HG03196 (cell line): ENCODE data around the gene STXBP6.
"Not testable (repeated sequence)": the region's sequence is repeated elsewhere in the genome, so short reads cannot be mapped to it uniquely, and the experiment has no call there.

Source experiments
- ATAC-seq: cut with Tn5 transposase; IDR thresholded peaks from one replicate; pipeline ENCODE4 v1.9.1; 2021; ENCODE audit not compliant: unreplicated experiment

STXBP6 gene

DNA sequence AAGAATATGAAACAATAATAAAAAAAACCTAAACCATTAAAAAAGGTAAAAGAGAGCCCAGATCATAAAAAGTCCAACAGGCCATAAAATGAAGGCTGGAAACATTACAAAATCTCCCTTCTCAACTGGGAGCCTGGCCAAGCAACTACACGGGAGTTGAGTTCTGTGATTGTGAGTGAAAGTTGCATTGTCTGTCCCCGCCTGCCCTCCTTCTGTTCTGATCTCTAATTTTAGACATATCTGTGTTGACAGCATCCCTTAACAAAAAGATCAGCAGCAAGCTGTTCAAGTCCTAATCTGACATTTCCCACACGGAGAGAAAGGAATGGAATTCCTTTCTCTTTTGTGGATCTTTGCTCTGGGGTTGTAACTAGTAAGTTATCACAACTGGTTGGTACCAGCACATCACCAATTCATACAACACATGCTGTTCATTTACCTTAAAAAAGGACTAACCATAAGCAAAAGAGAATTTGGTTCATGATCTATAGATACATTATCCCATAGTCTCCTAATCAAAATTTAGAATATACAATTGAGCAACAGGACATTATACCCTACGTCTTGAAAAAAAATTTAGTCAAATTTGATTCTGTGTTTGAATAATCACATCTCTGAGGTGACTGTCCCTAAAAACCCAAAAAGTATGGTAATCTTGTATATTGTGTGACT, 210.9 kb downstream of the STXBP6 start:
- ATAC-seq: no peak

DNA sequence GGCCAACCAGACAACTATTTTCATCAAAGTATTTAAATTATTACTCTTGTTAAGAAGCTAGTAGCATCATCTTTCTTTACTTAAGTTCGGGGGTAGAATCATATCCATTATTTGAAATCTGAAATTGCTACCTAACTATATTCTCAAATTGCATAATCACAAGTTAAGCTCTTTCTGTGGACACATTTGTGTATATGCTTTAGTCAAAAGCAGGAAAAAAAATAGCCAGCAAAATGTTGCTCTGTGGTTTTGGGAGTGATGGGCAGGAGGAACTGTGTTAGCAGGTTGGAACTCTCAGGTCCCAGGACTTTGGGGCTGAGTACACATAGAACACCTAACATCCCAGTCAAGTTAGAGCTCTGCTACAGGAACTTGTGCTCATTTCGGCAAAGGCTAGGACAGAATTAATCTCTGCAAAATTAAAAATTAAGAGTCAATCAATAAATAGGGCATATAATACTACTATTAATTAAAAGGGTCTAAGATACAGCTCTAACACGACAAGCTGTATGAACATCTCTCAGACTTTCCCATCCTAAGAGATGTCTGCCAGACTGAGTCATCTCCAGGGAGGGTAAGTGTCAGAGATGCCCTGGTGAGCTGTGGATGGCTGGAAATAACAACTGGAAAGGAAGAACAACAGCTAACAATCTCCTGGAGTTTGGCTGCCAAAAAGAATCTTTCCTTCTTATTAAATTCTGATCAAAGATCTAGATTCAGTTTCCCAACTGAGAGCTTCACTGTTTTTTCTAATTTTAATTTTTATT, 212.5 kb downstream of the STXBP6 start:
- no peak for ATAC-seq

DNA sequence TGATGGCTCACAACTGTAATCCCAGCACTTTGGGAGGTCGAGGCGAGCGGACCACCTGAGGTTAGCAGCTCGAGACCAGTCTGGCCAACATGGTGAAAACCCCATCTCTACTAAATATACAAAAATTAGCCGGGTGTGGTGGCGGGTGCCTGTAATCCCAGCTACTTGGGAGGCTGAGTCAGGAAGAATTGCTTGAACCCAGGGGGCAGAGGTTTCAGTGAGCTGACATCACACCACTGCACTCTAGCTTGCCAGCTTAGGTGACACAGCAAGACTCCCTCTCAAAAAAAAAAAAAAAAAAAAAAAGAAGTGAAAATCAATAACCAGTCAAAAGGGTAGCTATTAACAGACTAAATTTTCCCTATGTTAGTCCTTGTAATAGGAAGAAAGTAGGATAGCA, 213.6 kb downstream of the STXBP6 start:
- ATAC-seq: not testable (repeated sequence)

DNA sequence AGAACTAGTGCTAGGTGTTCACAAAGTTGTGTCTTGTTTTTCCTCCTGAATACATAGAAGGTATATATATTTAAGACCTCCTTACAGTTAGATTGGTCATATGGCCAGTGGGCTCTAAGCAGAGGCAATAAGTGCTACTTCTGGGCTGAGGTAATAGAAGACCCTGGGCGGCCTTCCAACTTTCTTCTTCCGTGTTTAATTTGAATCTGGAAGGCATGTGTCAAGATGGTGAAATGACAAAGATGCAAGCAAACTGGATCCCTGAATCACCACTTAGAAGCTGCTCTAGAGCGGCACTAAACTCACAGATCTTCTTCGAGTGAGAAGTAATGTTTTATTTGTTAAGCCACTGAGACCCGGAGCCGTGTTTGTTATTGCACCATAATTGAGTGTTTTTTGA, 215.0 kb downstream of the STXBP6 start:
- ATAC-seq: no peak

DNA sequence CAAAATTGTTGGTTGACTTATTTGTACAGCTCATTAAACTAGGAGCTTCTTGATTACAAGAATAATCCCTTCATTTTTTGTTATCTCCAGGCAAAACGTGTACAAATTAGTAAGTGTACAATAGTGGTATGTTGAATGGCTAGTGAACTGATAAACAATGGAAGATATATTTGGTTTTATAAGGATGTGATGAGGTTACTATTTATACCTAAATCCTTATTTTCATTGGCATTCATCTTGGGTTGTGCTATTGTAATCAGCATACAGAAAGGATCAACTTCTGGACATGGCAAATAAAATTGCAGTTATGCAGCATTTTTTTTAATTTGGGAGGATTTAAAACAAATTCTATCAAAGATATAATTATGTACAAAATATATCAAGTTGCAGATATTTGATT, 216.6 kb downstream of the STXBP6 start:
- ATAC-seq: no peak

DNA sequence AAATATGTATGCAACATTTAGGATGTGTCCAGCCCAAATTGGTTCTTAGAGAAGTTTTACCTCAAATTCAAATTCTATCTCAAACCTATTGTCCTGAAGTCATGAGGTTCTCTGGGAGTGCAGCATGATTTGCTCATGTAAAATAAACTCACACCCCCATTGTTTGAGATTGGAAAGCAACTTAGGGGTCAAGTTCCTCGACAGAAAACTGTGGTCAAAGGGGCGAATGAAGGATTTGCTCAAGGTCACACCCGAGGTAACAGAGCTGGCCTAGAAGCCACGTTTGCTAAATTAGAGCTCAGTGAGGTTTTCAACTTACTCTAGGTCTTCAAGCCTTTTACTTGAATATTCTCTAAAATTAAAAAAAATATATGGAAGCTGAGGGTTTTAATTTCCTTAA, 218.3 kb downstream of the STXBP6 start:
- no peak for ATAC-seq

DNA sequence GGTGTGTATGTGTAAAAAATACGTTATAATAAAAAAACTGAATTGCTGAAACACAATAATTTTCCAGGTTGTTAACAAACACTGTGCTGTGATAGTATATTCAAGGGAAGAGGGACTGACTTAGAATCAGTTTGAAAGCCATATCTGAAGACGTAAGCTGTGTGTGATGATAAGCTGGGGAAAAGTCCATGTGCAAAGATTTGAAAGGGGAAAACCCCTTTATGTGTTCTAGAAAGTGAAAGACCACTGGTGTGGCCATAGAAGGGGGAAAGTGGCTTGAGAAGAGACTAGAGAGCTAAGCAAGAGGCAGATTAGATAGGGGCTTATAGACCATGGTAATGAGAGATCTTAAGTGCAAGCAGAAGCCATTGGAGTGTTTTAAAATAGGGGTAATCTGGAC, 220.1 kb downstream of the STXBP6 start:
- no peak for ATAC-seq

DNA sequence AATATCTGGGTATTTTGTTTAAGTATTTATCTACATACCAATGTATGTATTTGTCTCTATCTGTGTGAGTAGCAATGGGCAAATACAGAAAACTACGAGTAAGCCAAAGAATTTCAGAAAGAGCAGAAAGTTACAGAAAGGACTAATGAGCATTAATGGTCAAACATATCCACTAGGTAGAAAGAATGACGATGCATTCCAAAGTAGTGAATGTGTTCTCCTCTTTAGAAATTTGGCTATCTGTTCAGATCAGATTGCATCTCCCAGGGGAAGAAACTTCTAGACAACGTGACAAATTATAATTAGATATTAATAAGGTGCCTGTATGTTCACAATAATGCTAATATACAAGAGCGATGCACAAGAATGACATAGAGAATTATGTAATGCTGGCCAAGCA, 221.5 kb downstream of the STXBP6 start:
- no peak for ATAC-seq

DNA sequence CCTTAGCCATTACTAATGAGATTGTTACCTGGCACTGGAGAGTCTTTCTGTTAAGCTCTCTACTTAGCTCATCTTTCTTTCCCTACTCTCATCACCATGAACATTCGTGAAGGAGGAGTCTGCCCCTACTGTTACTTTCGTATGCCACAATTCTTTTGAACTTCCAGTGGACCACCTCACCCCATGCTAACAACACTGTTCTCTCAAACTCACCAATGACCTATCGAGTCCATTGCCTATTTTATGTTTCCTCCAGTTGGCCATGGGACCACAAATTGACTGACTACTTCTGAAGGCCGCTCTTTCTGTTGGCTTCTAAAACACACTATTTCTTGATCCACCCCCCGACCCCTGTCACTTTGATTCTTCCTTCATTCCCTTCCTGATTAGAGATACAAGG, 223.6 kb downstream of the STXBP6 start:
- ATAC-seq: no peak

DNA sequence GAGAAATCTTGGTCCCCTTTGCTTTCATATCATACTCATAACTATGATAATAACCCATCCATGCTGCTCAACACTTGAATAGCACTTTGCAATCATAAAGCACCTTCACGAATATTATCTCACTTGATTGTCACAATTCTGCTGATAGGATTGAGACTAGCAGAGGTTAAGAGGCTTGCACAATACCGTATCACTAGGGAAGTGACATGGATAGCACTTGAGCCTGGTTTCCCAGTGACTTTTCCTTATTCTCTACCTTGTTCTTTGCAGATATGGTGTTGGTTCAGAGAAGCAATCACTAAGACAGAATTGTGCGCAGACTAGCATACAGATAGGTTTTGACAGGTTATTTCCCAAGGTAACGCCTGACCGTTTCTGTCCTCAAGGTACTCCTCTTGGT, 229.3 kb downstream of the STXBP6 start:
- no peak for ATAC-seq

DNA sequence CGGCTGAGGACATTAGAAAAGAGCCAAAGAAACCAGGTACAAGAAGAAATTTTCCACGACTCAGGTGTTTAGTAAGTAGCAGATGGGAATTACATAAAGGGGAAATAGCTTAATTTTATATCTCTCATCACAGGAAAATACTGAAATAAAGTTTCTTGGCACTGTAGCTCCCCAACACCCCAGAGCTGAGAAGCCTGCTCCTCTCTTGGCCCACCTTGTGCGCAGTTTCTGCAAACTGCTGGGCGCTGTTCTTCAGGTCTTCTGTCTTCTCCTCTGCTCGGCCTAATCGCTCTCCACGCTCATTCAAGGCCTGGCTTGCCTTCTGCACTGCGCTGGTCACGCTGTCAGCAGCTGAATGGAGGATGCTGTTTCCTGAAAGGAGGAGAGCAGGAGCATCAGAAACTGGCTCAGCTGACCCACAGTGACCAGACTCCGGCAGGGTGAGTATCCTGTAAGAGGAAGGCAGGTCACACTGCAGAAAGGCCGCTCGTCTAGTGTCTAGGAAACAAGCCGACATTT, 231.1 kb downstream of the STXBP6 start:
- ATAC-seq: no peak

DNA sequence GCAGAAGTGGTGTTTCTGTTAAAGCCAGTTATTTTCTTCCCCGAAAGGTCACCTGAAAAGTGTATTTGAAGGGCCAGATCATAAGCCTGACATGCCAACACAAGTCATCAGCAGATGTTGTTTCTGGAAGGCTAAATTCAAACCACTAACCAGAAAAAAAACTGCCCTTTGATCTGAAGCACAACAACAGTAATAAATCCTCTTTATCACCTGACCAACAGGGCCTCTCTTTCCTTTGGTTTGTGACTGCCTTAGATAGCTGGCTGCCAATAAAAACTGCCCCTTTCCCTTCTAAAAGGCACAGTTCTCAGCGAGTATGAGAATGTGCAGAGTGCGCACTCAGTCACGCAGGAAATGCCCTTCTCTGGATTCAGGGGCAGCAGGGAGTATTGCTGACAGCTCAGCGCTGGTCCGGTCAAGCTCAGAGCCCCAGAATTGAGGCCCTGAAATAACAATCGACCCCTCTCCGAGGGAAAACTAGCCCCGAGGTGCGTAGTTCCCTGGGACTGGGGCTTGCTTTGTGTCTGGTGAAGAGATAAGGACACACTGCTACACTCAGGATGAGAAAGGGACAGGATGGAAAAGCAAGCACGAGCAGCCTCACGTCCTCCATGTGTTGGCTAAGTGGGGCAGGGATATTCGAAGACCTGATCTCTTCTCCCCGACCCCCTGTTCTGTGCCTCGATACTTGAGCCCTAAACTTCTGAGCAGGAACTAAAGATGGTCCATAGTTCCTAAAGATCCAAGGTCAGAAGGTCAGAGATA, 231.7 kb downstream of the STXBP6 start:
- ATAC-seq: no peak

DNA sequence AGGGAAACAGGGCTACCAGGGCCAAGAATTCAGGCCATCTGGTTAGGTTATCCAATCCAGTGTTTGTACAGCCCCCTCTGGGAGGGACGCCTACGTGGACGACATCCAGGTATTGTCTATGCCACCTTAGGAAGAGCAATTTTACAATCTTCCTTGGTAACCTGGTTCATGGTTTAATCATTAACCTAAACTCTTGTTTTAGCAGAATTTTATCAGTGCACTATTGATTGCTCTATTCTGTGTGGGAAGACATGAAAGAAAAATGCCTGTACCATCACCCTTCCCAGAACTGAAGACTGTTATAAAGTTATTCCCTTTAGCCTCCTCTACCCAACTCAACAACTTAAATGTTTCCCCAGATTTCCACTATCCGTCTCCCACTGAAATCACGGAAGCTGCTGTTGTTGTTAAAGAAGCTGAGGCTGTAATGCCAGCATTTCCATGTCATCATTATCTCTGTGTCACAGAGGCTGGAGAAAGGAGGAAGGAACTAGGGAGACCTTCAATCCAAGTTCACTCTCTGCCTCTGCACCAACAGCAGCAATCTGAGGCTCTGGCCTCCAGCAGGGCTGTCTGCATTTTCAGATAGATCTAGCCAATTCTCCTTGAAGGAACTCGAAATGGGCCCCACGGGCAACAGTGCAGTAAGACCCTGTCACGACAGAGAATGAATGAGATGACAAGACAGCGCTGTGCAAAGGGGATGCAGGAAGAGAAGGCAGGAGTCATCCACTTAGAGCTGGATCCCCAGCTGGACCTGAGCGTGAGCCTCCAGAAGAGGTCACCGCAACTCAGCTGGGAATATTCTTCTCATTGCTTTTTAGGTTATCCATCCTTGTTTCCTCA, 232.5 kb downstream of the STXBP6 start:
- ATAC-seq: no peak

DNA sequence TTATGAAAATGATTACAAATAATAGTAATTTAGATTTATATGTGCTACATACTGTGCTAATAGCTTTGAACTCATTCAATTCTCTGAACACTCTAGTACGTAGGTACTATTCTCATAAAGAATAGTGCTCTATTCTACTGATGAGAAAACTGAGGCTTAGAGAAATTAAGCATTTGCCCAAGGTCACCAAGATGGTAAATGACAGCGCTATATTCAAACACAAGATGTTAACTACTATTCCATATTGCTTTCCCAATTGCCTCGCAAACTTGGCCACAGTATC, 233.1 kb downstream of the STXBP6 start:
- no peak for ATAC-seq

DNA sequence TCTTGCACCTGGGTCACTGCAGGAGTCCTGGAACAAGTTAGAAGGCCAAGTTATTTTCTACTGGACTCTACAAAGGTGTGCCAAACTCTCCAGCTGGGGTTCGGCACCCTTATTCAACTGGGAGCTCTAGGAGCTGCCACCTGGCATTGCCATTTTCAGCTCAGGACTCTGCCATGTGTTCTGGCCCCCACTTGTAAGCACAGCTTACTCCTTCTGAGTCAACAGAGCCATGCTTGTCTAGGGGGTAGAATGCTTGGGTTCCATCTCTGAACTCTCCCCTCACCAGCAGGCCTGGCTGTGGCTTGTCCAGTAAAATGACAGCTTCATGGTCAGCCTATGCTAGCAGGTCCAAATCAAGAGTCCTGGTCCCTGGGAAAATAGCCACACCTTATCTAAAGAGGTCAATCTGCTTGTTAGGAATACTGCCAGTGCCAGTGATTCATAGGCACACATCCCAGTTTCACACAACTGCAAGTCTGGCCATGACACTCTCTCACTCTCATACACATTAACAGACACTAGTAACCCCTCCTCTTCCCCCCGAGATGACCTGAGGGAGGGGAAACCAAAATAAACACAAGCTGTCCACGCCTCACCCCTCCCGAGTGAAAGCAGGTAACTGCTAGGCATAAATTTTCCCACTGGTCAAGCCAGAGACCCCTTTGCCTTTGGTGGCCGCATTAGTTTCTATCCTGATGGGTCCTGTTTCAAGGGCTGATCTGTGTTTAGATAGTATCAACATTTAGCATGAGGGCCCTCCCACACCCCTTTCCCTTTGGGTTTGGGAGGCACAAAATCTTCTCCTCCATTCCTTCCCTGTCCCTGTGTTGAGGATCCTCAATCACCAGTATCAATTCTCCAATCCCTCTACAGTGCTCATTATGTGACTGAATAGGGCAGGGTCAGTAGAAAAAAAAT, 233.7 kb downstream of the STXBP6 start:
- no peak for ATAC-seq

DNA sequence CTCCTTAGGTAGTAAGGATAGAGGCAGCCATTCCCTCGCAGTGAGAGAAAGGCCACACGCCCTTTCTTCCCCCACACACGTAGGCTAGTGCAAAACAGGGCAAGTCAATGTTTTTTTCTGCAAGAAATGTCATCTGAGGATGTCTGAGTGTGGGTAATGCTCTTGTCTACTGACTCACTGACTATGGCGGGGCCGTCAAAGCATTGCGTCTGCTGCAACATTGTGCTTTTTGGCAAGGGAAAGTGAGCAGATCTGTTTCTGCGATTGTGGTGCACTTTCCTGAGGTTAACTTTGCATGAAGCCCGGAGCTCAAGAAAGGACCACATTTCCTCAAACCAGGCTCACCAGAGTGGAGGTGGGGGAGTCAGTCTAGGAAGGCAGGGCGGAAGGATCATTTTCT, 234.4 kb downstream of the STXBP6 start:
- no peak for ATAC-seq

DNA sequence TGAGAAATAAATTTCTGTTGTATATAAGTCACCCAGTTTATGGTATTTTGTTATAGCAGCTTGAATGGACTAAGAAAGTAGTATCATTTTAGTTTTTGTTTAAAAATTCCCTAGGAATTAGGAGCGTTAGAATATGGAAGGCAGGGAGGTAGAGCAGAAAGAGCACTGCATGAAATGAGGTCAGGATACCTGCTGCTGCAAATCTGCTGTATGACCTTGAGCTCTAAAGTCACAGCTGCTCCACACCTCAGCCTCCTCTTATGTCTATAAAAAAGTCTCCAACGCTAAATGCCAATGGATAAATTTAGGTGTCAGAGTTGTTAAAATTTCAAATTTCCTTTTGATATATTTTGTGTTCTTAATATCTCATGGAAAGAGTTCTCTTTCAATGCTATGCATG, 235.0 kb downstream of the STXBP6 start:
- no peak for ATAC-seq

DNA sequence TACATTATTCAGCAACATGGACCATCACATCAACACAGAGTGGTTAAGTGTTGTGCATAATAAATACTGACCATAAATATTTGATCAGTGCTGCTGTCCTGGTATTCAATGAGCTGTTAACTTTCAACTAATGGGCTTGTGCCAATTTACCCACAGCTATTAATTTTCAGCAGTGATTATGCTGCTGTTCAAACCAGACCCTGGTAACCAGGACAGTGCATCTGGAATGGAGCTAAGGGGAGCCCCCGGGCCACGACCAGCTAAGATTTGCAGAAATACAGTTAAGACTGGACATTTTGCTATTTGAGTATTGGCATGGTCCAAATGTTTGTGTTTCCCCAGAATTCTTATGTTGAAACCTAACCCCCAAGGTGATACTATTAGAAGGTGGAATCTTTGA, 235.6 kb downstream of the STXBP6 start:
- ATAC-seq: no peak

DNA sequence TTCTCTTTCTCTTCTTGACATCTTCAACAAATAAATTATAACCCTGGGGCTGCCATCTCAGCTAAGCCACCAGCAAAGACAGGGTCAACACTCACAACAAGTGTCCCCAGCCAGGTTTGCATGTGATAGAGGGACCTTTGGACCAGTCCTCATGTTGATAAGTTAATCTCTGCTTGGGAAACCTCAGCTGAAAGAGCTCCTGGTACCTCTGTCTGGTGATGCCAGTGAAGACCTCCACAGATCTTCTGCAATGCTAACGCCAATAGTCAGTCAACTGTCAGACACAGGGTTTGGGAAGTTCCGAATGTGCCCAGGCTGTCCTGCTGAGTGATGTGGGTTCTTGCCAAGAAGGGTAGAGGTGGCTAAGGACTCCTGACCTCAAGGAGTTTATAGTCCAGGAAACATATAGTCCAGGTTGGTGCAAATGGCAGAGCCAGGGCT, 236.1 kb downstream of the STXBP6 start:
- ATAC-seq: no peak
